ENCODE data around the gene ZNF385D. TPM values are rescaled to one million over a fixed set of nuclear protein-coding genes. Genes with fewer than 3 reads are reported as not detected.

The ZNF385D gene
- total RNA-seq, 1 experiment from 2014 or later = 0.28 TPM

GRCh38 chr3:21738283-21738682 is 12.7 kb downstream of the ZNF385D start:
- Histone ChIP-seq H3K4me2 (no peak overlapping the region), H3F3A (ENCODE audit: insufficient read depth, low read depth) (no peaks in the 10 kb centered on the region), H3K27me3 (ENCODE audit: insufficient read depth, low read depth) (no peaks in the 10 kb centered on the region), H3K27ac (no peak overlapping the region), H3K9me3 (ENCODE audit: insufficient read depth, low read depth) (no peaks in the 10 kb centered on the region), H3K79me2 (ENCODE audit: low read depth) (no peaks in the 10 kb centered on the region), H3K4me3 (no peak overlapping the region), H2AFZ (no peak overlapping the region), H4K20me1 (ENCODE audit: insufficient read depth) (no peaks in the 10 kb centered on the region), H3K36me3 (ENCODE audit: low read depth) (no peaks in the 10 kb centered on the region), H3K9me2 (ENCODE audit: insufficient read depth) (no peaks in the 10 kb centered on the region), H3K4me1 (replicated peaks; ENCODE audit: insufficient read depth) (no peaks in the 10 kb centered on the region)
- ChIA-PET CTCF (no interaction called here), POLR2A (ENCODE audit: unreplicated experiment) (no interaction called here)
- intact Hi-C loops (cut with micrococcal nuclease; ENCODE audit: unreplicated experiment) = no loop called here
- TF ChIP-seq EZH2 (IDR thresholded peaks at IDR 0.05; ENCODE audit: low read depth) (no peak), CTCF (conservative IDR thresholded peaks at IDR 0.05) (no peak)
- no TSS peak for BruUV-seq (replicated peaks)
- DNase-seq = no peak

GRCh38 chr3:21734746-21735145 is 16.3 kb downstream of the ZNF385D start:
- no peaks in the 10 kb centered on the region for H3K36me3 ChIP-seq (ENCODE audit: low read depth)
- POLR2A ChIA-PET (ENCODE audit: unreplicated experiment) = no interaction called here
- no peaks in the 10 kb centered on the region for H3K9me3 ChIP-seq (ENCODE audit: insufficient read depth, low read depth)
- H2AFZ ChIP-seq = no peak overlapping the region
- H3F3A ChIP-seq (ENCODE audit: insufficient read depth, low read depth) = no peaks in the 10 kb centered on the region
- no peak overlapping the region for H3K4me2 ChIP-seq
- H3K4me3 ChIP-seq = no peak overlapping the region
- H3K27me3 ChIP-seq (ENCODE audit: insufficient read depth, low read depth) = no peaks in the 10 kb centered on the region
- no peaks in the 10 kb centered on the region for H4K20me1 ChIP-seq (ENCODE audit: insufficient read depth)
- H3K27ac ChIP-seq = no peak overlapping the region
- intact Hi-C loops (cut with micrococcal nuclease; ENCODE audit: unreplicated experiment) = no loop called here
- H3K79me2 ChIP-seq (ENCODE audit: low read depth) = no peaks in the 10 kb centered on the region
- TF ChIP-seq EZH2 (IDR thresholded peaks at IDR 0.05; ENCODE audit: low read depth) = no peak
- TF ChIP-seq CTCF (conservative IDR thresholded peaks at IDR 0.05) = no peak
- no peaks in the 10 kb centered on the region for H3K4me1 ChIP-seq (replicated peaks; ENCODE audit: insufficient read depth)
- CTCF ChIA-PET = no interaction called here
- no peak for DNase-seq
- H3K9me2 ChIP-seq (ENCODE audit: insufficient read depth) = no peaks in the 10 kb centered on the region
- BruUV-seq (replicated peaks) = no TSS peak

- H3K4me3 ChIP-seq = no peak overlapping the region
- intact Hi-C loops (cut with micrococcal nuclease; ENCODE audit: unreplicated experiment) = no loop called here
Observed at GRCh38 chr3:21729888-21730459, 21.0 kb downstream of the ZNF385D start.

More at GRCh38 chr3:21729888-21730459, 21.0 kb downstream of the ZNF385D start:
- no TSS peak for BruUV-seq (replicated peaks)
- H4K20me1 ChIP-seq (ENCODE audit: insufficient read depth) = no peaks in the 10 kb centered on the region
- POLR2A ChIA-PET (ENCODE audit: unreplicated experiment) = no interaction called here
- H3K4me2 ChIP-seq = no peak overlapping the region
- no peaks in the 10 kb centered on the region for H3K79me2 ChIP-seq (ENCODE audit: low read depth)
- no peak for TF ChIP-seq CTCF (conservative IDR thresholded peaks at IDR 0.05)
- no peak for TF ChIP-seq EZH2 (IDR thresholded peaks at IDR 0.05; ENCODE audit: low read depth)
- H2AFZ ChIP-seq = no peak overlapping the region
- H3F3A ChIP-seq (ENCODE audit: insufficient read depth, low read depth) = no peaks in the 10 kb centered on the region
- no peaks in the 10 kb centered on the region for H3K9me3 ChIP-seq (ENCODE audit: insufficient read depth, low read depth)
- no peaks in the 10 kb centered on the region for H3K27me3 ChIP-seq (ENCODE audit: insufficient read depth, low read depth)
- CTCF ChIA-PET = no interaction called here
- no peak overlapping the region for H3K27ac ChIP-seq
- no peaks in the 10 kb centered on the region for H3K4me1 ChIP-seq (replicated peaks; ENCODE audit: insufficient read depth)
- no peaks in the 10 kb centered on the region for H3K36me3 ChIP-seq (ENCODE audit: low read depth)
- no peaks in the 10 kb centered on the region for H3K9me2 ChIP-seq (ENCODE audit: insufficient read depth)
- no peak for DNase-seq

All from PC-9 (cell line).